Right lung (tissue), 5 donors: ENCODE results near the gene HTR1B. TPM values are rescaled to one million over a fixed set of nuclear protein-coding genes. Genes with fewer than 3 reads are reported as not detected.

ENCODE experiments used
- DNase-seq, 2 donors: peaks; one replicate each; pipeline ENCODE4 v3.0.0-alpha.2; 2013
- polyA plus RNA-seq, 5 donors: library from polyadenylated mRNA; unstranded; fragments of 120-200 nt; gene quantifications; one replicate each; pipeline versions ENCODE4 v1.2.1 to v1.2.3, GENCODE V29; 2013; ENCODE audit warnings: inconsistent platforms in 1 of 5, low replicate concordance in 1 of 5; ENCODE audit not compliant: insufficient read length in 5 of 5, insufficient read depth in 1 of 5

HTR1B gene
- polyA plus RNA-seq, 5 donors, result 0.05 to 0.18 (median 0.12) TPM; not detected in 1

- no peak for DNase-seq
Observed at GRCh38 chr6:77456531-77457248, 6.6 kb downstream of the HTR1B start.

- no peak for DNase-seq
Observed at GRCh38 chr6:77455271-77455670, 8.0 kb downstream of the HTR1B start.

GRCh38 chr6:77454386-77454785, 8.9 kb downstream of the HTR1B start:
- no peak for DNase-seq

- DNase-seq, result no peak
Observed at GRCh38 chr6:77451466-77451865, 11.8 kb downstream of the HTR1B start.

- no peak for DNase-seq
Observed at GRCh38 chr6:77450924-77451323, 12.4 kb downstream of the HTR1B start.

GRCh38 chr6:77448546-77448945, 14.7 kb downstream of the HTR1B start:
- no peak for DNase-seq

GRCh38 chr6:77447254-77447653, 16.0 kb downstream of the HTR1B start:
- DNase-seq, result no peak

GRCh38 chr6:77446249-77446648, 17.0 kb downstream of the HTR1B start:
- no peak for DNase-seq

GRCh38 chr6:77445214-77445613, 18.1 kb downstream of the HTR1B start:
- DNase-seq, result no peak

GRCh38 chr6:77440206-77440976, 22.9 kb downstream of the HTR1B start:
- no peak for DNase-seq

- no peak for DNase-seq
Observed at GRCh38 chr6:77433888-77434287, 29.4 kb downstream of the HTR1B start.

- DNase-seq, result no peak
Observed at GRCh38 chr6:77430504-77430903, 32.8 kb downstream of the HTR1B start.

- no peak for DNase-seq
Observed at GRCh38 chr6:77425671-77426070, 37.6 kb downstream of the HTR1B start.

- no peak for DNase-seq
Observed at GRCh38 chr6:77425216-77425615, 38.1 kb downstream of the HTR1B start.

GRCh38 chr6:77424761-77425160, 38.5 kb downstream of the HTR1B start:
- DNase-seq, result no peak

GRCh38 chr6:77416839-77417238, 46.5 kb downstream of the HTR1B start:
- DNase-seq, result no peak

GRCh38 chr6:77415706-77416105, 47.6 kb downstream of the HTR1B start:
- DNase-seq, result no peak

Other genes with a start within 250 kb of the HTR1B start
- under 1 TPM; 0.08 to 0.13 (median 0.10) TPM for gene MEI4, start 189.5 kb upstream of the HTR1B start, polyA plus RNA-seq